COLO829 (cell line): ENCODE data around the gene DSN1.
A peak's percentile ranks its signal among the peaks of the same experiment; 100 is the strongest.
"Not testable (repeated sequence)": the region's sequence is repeated elsewhere in the genome, so short reads cannot be mapped to it uniquely, and the experiment has no call there.

ENCODE experiments used
- DNase-seq: peaks from one replicate; pipeline ENCODE4 v3.0.0; 2012; ENCODE audit warnings: low spot score

The DSN1 gene, protein sequence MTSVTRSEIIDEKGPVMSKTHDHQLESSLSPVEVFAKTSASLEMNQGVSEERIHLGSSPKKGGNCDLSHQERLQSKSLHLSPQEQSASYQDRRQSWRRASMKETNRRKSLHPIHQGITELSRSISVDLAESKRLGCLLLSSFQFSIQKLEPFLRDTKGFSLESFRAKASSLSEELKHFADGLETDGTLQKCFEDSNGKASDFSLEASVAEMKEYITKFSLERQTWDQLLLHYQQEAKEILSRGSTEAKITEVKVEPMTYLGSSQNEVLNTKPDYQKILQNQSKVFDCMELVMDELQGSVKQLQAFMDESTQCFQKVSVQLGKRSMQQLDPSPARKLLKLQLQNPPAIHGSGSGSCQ

DNA sequence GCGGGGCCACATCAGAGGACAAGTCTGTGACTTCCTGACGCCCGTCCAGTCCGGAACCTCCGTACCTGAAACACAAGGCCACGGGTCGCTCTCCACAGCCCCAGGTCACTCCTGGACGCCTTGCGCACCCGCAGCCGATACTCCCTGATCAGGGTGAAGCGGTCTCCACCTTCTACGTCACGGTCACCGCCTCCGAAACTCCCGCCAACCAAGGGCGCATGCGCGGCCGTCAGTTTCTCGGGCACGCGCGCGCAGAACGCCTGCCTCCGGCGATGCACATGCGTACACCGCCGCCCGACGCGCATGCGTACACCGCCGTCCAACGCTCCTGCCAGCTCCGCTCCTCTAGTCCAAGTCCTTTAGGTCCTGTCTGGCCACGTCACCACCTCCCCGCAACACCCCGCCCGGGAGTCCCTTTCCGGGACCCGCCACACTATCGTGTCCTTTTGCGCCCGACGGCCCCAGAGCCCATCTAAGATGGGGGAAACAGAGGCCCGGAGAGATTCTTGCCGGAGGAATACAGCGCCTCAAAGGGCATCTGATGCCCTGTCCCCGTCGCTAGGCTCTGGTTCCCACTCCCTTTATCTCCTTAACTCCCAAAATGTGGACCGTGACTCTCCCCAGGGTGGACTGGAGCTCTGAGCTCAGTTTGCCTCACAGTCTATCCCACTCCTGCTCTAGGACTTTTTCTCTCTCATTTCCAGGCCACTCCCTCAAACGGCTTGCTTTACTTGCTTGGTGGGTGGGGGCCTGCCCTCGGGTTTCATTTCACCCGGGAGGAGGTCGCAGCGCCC, at the start of gene DSN1:
Gene DSN1, minus strand, starts transcription at position 167 of the 794 bp plus-strand sequence. CDS start 2,305 bp downstream, outside the sequence.
- peak; percentile 100 for DNase-seq

GRCh38 chr20:36823121-36823520, 49.6 kb upstream of the DSN1 start:
- DNase-seq = no peak

GRCh38 chr20:36821964-36822437, 48.4 kb upstream of the DSN1 start:
- no peak for DNase-seq

DNA sequence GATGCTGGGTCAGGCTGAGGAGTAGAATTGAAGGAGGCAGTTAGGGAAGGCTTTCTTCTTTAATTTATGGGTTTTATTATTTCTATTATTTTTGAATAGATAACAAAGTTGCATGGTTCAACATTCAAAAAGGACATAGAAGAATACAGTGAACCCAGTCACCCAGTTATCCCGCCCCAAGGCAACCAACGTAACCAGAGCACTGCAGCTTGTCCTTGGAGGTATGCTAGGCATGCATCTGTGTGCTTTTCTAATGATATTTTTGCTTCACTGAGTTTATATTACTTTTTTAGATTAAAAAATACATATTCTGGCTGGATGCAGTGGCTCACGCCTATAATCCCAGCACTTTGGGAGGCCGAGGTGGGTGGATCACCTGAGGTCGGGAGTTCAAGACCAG, 47.4 kb upstream of the DSN1 start:
- DNase-seq = no peak

DNA sequence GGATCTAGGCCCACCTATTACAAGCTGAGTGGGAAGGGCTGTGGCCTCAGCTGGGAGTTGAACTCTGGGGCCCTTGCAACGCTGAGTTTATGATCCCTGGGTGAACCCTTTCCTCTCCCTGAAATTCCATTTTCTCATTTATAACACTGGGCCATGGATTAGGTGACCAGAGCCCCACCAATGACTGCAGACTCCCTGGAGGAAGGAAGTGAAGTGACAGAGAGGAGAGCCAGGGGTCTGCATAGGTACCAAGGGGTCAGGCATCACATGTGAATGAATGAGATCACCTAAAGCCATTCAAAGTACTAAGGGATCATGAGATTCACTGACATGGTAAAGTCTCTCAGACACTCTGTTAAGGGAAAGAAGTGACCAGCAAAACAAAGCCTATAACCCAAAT, 46.5 kb upstream of the DSN1 start:
- no peak for DNase-seq

GRCh38 chr20:36819659-36820058, 46.1 kb upstream of the DSN1 start:
- no peak for DNase-seq

GRCh38 chr20:36818861-36819260, 45.3 kb upstream of the DSN1 start:
- DNase-seq = no peak

- DNase-seq = no peak
Measured at GRCh38 chr20:36818185-36818584, 44.6 kb upstream of the DSN1 start.

GRCh38 chr20:36817496-36817895, 43.9 kb upstream of the DSN1 start:
- DNase-seq = no peak

DNA sequence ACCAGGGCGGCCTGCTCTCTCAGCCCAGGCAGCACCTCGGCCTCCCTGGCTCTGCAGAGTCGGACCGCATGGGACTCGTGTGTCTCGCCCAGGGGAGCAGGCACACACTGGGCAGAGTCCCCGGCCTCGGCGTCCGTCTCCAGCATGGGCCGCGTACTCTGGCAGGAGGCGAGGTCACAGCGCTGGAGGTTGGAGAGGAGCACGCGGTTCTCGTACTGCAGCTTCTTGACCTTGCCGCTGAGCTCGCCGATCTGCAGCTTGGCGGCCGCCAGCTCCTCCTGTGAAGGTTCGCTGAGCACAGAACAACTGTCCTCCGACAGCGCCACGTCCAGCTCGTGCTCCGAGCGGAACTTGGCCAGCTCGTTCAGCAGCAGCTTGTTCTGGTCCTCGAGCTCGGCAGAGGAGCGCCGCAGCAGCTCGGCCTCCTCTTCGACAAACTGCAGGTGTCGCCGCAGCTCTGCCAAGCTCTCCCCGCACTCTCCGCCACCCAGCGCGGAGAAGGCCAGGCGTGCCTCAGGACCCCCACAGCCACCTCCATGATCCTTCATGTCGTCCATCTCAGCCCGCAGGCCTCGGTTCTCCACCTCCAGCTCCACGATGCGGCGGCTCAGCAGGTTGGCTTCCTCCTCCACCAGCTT, 42.0 kb upstream of the DSN1 start:
- DNase-seq = no peak

- no peak for DNase-seq
Measured at GRCh38 chr20:36812594-36813463, 39.3 kb upstream of the DSN1 start.

DNA sequence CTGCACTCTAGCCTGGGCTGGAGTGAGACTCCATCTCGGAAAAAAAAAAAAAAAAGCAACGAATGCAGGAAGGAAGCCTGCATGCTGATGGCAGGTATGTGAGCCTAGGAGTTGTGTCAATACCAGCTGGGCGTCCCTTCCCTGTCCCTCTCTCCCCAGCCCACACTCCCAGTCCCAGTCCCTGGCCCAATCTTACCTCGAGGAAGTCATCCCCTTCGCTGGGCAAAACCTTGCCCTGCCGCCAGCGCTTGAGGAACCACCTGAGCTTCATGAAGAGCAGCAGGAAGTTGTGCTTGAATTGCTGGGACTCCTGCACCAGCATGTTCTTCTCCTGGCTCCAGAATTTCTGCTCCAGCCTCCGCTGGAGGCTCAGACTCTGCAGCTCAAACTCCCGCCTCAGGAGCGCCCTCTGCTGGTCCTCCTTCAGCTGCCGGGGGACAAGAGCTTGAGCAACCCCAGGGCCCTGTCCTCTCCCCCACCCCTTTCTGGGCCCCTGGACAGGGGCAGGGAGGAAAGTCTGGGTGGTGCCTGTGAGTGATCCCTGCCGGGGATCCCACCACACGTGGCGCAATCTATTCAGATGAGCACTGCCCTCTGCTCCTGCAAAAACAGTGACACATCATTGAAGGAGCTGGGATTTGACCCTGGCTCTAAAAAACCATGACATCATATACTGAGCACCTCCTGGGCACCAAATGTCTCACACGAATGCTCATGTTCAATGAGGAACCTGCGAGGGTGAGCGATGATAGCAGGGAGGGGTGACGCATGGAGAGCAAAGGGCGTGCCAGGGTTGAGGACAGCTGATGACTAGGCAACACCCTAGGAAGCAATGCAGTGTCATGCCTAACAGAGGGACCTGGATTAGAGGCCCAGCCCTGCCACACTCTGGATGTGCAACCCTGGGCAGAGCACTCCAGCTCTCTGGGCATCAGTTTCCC, 35.0 kb upstream of the DSN1 start:
- peak; percentile 55 for DNase-seq

DNA sequence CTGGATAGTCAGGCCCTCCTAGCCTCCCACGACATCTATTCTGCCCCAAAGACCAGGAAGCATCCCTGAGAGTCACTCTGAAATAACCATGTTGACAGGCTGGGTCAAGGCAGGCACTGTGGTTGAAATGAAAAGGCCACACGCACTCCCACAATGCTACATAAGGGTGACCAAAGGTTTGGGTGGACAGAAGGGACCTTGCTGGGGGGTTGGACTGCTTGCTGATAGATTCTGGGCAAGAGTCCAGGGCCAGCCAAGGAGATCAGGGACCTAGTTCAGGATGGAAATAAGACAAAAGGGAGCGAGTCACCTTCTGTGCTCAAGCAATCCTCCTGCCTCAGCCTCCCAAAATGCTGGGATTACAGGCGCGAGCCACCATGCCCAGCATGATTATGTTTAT, 32.5 kb upstream of the DSN1 start:
- no peak for DNase-seq

- DNase-seq = no peak
Measured at GRCh38 chr20:36805396-36805795, 31.8 kb upstream of the DSN1 start.

GRCh38 chr20:36804425-36804824, 30.9 kb upstream of the DSN1 start:
- no peak for DNase-seq

DNA sequence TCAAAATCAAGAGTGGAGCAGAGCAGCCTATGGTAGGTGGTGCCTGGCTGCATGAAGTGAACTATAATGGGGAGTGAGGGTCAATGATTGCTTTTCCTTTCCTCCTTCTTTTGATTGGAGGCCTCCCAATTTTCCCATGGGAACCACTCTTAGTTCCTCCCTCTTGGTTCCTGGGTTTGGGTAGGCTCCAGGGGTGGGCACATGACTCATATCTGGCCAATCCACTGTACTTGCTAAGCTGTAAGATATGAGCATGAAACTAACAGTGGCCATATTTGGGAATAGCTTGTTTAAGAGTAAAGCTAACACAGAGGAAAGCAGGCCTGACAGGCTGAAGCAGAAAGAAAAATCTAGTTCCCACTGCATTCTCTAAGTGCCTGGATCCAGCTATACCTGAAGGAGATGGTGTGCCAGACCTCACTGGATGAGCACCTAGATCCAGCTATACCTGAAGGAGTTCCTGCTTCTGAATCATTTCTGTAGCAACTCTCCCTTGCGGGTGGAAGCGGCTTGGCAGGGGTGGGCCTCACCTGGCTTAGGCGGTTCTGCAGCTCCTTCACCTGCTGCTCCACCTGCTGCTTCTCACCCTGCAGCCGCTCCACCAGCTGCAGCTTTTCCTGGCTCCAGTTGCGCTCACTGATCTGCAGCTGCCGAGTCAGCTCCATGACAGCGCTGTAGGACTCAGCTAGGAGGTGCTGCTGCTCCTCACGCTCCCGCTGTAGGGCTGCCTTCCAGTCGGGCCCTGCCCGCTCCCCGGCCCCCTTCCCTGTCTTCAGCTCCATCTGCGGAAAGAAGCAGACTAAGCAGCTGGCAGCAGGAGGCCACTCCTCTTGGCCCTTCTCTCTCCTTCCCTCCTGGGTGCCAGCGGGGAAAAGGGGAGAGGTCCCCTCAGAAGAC, 29.0 kb upstream of the DSN1 start:
- no peak for DNase-seq

- no peak for DNase-seq
Measured at GRCh38 chr20:36800410-36800809, 26.8 kb upstream of the DSN1 start.

- not testable (repeated sequence) for DNase-seq
Measured at GRCh38 chr20:36799313-36799712, 25.8 kb upstream of the DSN1 start.

GRCh38 chr20:36796875-36797274, 23.3 kb upstream of the DSN1 start:
- no peak for DNase-seq

DNA sequence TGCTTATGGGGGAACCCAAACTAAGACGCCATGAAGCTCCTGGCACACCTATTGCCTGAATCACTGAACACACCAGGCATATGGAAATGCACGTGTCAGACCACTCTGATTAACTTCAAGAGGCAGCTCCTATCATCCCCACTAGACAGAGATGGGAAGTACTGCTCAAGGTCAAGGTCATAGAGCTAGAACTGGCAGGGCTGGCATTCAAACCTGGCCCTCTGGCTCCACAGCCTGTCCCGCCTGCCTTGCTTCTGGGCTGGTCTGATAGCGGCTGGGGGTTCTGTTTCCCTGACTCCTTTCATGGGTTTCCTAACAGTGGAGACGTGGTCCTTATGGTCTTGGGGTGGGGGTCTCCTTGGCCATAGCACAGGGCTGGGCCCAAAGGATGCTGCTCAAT, 22.6 kb upstream of the DSN1 start:
- DNase-seq = no peak
